Suprapubic skin (tissue), 4 donors: ENCODE results near the gene XAF1.

Experiments used
- EP300 ChIP-seq: sonication (generic); formaldehyde crosslinking; IDR thresholded peaks from one replicate; pipeline ENCODE4 v1.6.1; 2017; ENCODE audit warnings: antibody characterized with exemption
- POLR2A ChIP-seq, 2 donors: fragments of 450-650 bp; IDR thresholded peaks; one replicate each; pipeline ENCODE4 v1.6.1; 2017; ENCODE audit warnings: antibody characterized with exemption in 2 of 2, mild to moderate bottlenecking in 2 of 2, moderate library complexity in 2 of 2
- POLR2AphosphoS5 ChIP-seq, 3 donors: sonication (generic); formaldehyde crosslinking; IDR thresholded peaks; one replicate each; pipeline ENCODE4 v1.6.1; 2017; ENCODE audit warnings: antibody characterized with exemption in 3 of 3
- TF ChIP-seq, protein P1 (sequence below), 2 donors: fragments of 200-600 bp in 1 of 2; fragments of 450-650 bp in 1 of 2; sonication (generic) in 1 of 2; IDR thresholded peaks; one replicate each; pipeline ENCODE4 v1.5.1; 2016 to 2019; ENCODE audit warnings: antibody characterized with exemption in 2 of 2, mild to moderate bottlenecking in 1 of 2, moderate library complexity in 1 of 2

DNA sequence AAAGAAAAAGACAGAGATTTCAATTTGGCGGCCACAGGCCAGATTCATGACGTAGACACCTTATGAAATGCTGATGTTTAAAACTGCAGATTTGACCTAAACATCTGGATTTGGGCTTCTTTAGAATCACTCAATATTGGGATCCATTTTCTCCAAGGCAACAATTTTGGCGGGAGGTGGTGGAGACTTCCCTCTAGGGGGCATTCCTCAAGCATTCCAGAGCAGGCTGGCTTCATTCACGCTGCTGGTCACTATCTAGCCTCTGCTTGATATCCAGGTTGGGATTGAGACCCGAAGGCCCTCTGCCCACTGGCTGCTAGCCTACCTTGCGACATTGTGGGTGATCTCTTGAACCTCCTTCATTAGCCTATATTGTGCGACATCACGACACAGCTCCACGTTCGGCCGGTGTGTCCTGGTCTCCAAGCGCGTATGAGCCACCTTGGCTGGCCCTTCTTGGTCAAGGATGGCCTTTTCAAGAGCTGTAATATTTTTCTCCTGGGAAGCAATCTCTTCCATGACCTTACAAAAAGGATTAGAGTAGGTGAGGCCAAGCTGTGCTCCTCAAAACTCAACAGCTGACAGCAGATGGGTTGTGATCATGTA, 44.7 kb downstream of the XAF1 start:
- no peak for TF ChIP-seq EP300
- no peak for TF ChIP-seq POLR2AphosphoS5 (IDR thresholded peaks at IDR 0.05)
- TF ChIP-seq, protein P1, sequence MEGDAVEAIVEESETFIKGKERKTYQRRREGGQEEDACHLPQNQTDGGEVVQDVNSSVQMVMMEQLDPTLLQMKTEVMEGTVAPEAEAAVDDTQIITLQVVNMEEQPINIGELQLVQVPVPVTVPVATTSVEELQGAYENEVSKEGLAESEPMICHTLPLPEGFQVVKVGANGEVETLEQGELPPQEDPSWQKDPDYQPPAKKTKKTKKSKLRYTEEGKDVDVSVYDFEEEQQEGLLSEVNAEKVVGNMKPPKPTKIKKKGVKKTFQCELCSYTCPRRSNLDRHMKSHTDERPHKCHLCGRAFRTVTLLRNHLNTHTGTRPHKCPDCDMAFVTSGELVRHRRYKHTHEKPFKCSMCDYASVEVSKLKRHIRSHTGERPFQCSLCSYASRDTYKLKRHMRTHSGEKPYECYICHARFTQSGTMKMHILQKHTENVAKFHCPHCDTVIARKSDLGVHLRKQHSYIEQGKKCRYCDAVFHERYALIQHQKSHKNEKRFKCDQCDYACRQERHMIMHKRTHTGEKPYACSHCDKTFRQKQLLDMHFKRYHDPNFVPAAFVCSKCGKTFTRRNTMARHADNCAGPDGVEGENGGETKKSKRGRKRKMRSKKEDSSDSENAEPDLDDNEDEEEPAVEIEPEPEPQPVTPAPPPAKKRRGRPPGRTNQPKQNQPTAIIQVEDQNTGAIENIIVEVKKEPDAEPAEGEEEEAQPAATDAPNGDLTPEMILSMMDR (IDR thresholded peaks at IDR 0.05), result no peak
- TF ChIP-seq POLR2A (IDR thresholded peaks at IDR 0.05), result no peak
